Suppressor macrophage treated with lipopolysaccharide for 4 hours (primary cell): Measurements from ENCODE around the gene LTB4R.
"Not testable (repeated sequence)": the region's sequence is repeated elsewhere in the genome, so short reads cannot be mapped to it uniquely, and the experiment has no call there.

Experiments used
- DNase-seq: peaks from one replicate; pipeline ENCODE4 v3.0.0-alpha.2; 2020

LTB4R gene

GRCh38 chr14:24348186-24348585 is 36.9 kb downstream of the LTB4R start:
- DNase-seq, result no peak

DNA sequence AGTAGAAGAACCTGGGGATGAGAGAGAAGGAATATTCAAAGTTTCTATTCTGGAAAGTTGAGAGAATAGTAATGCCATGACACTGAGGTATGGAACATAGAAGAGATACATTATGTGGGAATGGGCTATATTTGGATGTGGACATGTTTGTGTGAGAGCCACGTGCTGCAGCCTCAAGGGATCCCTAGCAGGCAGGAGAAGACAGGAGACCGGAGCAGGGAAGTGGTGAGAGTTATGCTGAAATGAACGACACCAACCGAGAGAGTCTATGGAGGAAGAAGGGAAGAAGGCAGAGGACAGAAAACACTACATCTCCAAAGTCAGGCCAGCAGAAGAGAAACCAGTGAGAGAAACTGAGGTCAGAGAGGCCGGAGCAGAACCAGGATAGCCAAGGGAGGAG is 38.4 kb downstream of the LTB4R start:
- no peak for DNase-seq

GRCh38 chr14:24351517-24351916 is 40.2 kb downstream of the LTB4R start:
- DNase-seq, result no peak

GRCh38 chr14:24353559-24354481 is 42.5 kb downstream of the LTB4R start:
- DNase-seq, result peak; percentile 66

DNA sequence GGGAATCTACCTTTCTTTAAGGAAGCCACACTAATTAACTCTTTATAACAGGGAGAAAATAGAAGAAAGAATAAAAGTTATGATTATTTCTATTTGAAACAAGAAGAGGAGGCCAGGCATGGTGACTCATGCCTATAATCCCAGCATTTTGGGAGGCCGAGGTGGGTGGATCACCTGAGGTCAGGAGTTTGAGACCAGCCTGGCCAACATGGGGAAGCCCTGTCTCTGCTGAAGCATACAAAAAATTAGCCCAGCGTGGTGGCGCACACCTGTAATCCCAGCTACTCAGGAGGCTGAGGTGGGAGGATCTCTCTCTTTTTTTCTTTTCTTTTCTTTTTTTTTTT is 43.2 kb downstream of the LTB4R start:
- DNase-seq, result not testable (repeated sequence)

DNA sequence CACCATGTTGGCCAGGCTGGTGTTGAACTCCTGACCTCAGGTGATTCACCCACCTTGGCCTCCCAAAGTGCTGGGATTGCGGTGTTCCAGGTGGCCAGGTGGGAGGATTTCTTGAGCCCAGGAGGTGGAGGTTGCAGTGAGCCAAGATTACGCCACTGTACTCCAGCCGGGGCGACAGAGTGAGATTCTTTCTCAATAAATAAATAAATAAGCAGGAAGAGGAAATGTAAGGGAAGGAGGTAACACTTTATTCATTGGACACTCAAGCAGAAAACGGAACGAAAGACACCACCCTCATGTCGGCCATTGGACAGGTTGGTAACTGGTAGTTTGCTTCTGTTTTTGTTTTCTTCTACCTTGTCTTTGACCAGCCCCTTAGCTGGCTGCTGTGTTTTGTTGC is 43.7 kb downstream of the LTB4R start:
- DNase-seq, result no peak

- DNase-seq, result no peak
These were observed 44.9 kb downstream of the LTB4R start for GRCh38 chr14:24356208-24356607.

DNA sequence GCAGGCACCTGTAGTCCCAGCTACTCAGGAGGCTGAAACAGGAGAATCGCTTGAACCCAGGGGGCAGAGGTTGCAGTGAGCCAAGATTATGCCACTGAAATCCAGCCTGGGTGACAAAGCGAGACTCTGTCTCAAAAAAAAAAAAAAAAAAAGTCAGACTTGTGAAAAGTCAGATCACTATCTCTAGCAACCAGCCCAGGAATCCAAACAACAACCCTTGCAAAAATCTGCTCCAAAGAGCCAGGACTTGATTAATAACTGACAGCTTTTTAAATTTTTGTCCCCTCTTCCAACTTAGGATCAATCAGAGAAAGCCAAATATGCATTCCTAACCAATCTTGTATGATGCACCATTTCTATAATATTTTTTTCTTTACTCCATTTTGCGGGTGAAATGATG is 49.0 kb downstream of the LTB4R start:
- DNase-seq, result no peak

- DNase-seq, result peak; percentile 53
These were observed 50.0 kb downstream of the LTB4R start for GRCh38 chr14:24361326-24361725.

GRCh38 chr14:24362241-24362960 is 51.1 kb downstream of the LTB4R start:
- no peak for DNase-seq

DNA sequence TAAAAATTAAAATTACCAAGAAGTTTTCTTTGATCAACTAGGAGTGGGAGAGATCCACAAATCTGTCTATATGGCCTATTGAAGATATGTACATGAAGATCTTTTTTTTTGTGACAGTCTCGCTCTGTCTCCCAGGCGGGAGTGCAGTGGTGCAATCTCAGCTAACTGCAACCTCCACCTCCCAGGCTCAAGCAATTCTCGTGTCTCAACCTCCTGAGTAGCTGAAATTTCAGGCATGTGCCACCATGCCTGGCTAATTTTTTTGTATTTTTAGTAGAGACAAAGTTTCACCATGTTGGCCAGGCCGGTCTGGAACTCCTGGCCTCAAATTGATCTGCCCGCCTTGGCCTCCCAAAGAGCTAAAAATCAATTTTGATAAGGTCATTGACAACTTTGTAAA is 52.1 kb downstream of the LTB4R start:
- DNase-seq, result no peak

DNA sequence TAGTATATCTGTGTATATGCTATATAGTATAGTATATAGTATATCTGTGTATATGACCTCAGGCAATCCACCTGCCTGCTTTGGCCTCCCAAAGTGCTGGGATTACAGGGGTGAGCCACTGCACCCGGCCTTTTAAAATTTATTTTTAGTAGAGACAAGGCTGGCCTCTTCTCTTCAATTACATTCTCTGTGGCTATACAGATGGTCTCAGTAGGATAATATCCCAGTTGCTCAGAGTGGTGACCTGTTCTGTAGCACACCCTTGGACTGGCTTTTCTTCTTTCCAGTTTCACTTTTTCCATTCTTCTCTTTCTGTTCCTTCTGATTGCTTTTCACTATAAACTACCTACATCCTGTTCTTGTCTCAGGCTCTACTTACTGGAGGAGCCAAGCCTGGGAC is 53.5 kb downstream of the LTB4R start:
- no peak for DNase-seq

- peak; percentile 78 for DNase-seq
These were observed 54.5 kb downstream of the LTB4R start for GRCh38 chr14:24365600-24366412.

DNA sequence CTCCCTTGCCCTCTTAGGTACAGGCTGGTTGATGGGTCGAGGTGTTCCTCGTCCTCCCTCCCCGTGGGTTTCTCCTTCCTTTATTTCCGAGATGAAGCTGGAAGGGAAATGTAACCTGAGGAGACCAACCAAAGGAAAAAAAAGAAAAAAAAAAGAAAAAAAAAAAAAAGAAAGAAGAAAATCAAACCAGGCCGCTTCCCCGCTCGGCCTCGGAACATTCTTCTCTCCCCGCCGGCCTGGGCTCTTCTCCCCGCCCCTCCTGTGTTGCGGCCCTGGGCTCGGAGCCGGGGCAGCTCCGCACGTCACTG is 55.1 kb downstream of the LTB4R start:
- no peak for DNase-seq

GRCh38 chr14:24366721-24367513 is 55.6 kb downstream of the LTB4R start:
- DNase-seq, result no peak
